Activated CD4-positive, alpha-beta T cell treated with anti-CD3 and anti-CD28 coated beads for 1 hour (primary cell): ENCODE results near the gene MAP3K10.

Experiments used
- DNase-seq: peaks from one replicate; pipeline ENCODE4 v3.0.0-alpha.2; 2020

The MAP3K10 gene

DNA sequence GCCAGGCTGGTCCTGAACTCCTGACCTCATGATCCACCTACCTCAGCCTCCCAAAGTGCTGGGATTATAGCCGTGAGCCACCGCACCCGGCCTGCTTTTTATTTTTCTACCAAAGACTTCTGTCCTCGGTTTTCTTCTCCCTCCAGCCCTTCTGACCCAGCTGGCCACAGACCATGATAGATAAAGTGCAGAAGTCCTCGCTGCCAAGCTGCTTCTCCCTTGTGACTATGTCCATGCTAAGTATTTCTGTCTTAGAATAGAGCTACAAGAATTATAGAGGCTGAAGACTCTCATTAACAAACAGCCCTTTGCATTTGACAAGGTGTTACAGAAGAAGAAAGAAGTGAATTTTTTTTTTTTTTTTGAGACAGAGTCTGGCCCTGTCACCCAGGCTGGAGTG lies 15.4 kb upstream of the MAP3K10 start:
- DNase-seq = no peak

DNA sequence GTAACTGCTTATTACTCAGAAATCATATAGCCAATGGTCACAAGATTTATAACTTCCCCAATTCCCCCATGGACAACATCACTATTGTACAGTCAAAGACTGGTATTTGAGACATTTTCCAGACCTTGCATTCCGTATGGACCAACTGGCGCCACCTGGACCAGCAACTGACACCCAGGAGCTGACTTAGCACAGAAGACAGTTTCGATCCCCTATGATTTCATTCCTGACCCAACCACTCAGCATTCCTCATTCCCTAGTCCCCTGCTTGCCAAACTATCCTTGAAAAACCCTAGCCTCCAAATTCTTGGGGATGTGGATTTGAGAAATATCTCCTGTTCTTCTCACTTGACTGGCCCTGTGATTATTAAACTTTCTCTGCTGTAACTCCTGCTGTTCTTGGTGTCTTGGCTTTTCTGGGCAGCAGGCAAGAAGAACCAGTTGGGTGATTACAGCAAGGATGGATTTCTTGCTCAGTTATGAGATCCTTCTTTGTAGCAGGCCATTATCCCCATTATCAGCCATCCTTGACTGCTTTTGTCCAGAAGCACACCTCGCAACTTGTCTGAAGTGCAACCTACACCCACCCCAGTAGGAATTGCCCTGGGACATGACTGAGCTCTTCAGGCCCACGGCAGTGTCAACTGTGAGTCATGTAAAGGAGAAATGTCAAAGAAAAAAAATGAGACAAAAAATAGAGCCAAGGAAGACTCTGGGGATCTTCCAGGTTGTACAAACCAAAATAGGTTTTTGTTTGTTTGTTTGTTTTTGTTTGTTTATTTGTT lies 13.7 kb upstream of the MAP3K10 start:
- no peak for DNase-seq

DNA sequence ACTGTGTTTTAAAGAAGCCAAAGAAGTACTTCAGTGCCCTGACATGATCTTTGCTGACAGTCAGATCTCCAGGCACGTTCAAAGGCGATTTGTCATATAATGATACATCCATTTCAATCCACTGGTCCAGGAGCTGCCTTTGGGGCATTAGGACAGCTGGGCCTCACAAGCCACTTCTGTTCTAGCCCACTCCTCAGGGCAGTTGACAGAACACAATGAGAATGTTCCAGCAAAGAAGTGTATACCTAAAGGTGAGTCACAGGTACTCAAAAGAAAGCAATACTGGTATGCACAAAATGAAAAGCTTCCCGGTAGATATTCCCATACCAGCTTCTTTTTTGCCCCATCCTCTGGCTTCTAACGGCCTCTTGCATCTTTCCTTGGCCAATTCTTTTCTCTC lies 12.5 kb upstream of the MAP3K10 start:
- no peak for DNase-seq

DNA sequence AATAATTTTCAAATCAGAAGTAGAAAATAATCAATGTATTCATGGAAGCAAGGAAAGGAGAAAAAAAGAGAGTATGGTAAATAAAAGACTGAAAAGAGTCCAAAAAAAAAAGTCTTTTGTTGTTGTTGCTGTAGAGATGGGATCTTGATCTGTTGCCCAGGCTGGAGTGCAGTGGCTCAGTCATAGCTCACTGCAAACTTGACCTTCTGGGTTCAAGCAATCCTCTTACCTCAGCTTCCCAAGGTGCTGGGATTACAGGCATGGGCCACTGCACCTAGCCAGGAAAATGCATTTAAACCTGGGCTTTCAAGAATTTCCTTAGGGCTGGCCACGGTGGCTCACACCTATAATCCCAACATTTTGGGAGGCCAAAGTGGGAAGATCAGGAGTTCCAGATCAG lies 7.0 kb upstream of the MAP3K10 start:
- no peak for DNase-seq

DNA sequence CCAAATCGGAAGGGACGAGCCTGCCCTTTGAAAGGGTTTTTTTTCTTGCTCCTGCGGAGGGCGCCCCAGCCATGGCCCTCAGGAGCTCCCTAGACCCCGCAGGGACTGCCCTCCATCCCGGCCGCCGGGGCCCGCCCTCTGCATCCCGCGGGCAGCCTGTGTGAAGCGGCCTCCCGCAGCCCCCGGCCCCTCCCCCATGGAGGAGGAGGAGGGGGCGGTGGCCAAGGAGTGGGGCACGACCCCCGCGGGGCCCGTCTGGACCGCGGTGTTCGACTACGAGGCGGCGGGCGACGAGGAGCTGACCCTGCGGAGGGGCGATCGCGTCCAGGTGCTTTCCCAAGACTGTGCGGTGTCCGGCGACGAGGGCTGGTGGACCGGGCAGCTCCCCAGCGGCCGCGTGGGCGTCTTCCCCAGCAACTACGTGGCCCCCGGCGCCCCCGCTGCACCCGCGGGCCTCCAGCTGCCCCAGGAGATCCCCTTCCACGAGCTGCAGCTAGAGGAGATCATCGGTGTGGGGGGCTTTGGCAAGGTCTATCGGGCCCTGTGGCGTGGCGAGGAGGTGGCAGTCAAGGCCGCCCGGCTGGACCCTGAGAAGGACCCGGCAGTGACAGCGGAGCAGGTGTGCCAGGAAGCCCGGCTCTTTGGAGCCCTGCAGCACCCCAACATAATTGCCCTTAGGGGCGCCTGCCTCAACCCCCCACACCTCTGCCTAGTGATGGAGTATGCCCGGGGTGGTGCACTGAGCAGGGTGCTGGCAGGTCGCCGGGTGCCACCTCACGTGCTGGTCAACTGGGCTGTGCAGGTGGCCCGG lies 815 bp downstream of the MAP3K10 start:
- no peak for DNase-seq

DNA sequence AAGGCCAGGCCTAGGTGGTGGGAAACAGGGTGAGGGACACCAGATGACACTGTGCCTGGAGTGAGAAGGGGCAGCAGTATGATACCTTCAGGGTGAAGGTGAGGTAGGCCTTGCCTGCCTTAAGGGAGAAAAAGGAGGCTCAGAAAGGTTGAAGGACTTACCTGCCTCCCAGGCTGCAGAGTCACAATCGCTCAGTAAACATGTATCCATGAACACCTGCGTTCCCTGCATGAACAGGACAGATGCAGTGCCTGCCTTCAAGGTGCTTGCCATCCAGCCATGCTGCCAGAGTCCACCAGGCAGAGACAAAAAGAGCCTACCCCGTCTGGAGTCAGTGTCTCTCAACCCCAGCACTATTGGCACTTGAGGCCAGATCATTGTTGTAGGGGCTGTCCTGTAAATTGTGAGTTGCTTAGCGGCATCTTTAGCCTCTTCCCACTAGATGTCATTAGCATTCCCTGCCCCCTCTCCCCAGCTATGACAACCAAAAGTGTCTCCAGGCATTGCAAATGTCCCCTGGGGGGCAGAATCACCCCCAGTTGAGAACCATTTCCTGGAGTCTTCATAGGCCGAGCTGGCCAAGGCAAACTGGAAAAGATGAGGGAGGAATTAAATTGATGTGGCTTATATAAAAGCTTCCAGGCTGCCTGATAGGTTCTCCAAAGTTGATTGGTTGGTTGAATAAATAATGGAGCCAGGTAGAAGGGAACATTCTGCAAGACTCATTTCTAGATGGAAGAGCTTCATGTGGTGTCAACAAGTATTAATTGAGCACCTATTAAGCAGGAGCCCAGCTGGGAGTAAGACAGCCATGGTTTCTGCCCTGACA lies 1.7 kb downstream of the MAP3K10 start:
- no peak for DNase-seq

DNA sequence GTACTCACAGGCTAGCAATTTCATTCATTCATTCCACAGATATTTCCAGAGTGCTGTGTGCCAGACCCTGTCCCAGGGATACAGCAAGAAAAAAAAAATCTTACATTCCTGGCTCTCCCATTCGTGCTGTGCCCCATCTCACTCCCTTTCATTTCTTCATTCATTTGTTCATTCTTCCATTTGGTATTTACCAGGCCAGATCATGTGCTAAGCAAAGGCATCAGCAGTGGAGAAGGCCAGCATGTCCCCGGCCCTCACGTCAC lies 2.3 kb downstream of the MAP3K10 start:
- no peak for DNase-seq

DNA sequence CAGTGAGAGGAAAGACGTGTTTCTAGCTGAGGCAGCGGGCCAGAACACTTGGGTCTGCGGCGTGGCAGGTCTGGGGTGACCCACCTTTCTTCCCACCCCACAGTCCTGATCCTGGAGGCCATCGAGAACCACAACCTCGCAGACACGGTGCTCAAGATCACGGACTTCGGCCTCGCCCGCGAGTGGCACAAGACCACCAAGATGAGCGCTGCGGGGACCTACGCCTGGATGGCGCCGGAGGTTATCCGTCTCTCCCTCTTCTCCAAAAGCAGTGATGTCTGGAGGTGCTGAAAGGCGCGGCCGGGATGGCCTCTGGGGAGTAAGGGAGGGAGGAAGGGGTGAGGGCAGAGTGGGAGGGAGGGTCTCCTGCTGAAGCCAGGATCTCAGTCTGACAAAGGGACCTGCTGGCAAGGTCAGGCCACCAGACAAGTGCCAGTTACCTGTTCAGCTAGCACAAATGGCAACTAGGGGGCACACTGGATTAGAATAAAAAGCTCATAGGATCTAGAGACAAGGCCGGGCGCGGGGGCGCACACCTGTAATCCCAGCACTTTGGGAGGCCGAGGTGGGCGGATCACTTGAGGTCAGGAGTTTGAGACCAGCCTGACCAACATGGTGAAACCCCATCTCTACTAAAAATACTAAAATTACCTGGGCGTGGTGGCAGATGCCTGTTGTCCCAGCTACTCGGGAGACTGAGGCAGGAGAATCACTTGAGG lies 7.2 kb downstream of the MAP3K10 start:
- DNase-seq = no peak

DNA sequence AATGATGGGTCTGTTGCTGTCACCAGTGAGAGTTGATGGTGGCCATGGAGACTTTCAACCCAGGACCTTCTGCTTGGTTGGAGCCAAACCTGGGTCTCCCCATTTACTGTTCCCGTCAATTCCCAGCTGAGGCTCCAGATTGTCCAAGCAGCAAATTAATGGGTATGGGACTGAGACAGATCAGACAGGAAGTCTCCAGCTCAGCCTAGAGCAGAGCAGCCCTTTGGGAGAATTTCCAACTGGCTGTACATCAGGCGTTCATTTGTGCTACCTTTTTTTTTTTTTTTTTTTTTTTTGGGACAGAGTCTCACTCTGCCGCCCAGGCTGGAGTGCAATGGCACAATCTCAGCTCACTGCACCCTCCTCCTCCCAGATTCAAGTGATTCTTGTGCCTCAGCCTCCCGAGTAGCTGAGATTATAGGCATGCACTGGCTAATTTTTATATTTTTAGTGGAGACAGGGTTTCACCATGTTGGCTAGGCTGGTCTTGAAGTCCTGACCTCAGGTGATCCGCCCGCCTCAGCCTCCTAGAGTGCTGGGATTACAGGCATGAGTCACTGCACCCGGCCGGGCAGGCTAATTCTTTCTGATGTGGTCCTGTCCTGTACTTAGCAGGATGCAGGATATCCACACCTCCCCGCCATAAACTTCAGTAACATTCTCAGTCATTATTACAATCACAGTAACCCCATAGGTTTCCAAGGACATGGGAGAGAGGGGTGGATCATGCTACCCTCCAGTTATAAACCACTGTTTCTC lies 9.3 kb downstream of the MAP3K10 start:
- no peak for DNase-seq

DNA sequence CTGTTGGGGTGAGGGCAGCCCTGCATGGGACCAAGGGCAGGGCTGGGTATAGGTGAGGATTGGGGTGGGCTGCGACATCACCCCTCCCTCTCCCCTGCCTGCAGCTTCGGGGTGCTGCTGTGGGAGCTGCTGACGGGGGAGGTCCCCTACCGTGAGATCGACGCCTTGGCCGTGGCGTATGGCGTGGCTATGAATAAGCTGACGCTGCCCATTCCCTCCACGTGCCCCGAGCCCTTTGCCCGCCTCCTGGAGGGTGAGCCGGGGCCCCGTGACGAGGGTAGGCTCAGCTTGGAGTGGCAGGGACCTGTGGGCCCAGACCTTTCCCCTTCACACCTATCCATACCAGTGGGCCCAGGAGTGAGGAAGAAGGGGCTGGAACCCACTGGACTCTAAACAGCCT lies 13.2 kb downstream of the MAP3K10 start:
- no peak for DNase-seq

DNA sequence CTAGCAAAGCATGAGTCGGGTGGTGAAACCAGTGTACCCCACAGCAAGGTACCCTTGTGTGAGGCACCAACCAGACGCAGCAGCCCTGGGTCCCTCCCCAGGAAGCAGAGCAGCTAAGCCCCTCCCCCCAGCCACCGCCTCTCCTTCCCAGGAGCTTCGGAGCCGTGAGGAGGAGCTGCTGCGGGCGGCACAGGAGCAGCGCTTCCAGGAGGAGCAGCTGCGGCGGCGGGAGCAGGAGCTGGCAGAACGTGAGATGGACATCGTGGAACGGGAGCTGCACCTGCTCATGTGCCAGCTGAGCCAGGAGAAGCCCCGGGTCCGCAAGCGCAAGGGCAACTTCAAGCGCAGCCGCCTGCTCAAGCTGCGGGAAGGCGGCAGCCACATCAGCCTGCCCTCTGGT lies 14.5 kb downstream of the MAP3K10 start:
- no peak for DNase-seq

DNA sequence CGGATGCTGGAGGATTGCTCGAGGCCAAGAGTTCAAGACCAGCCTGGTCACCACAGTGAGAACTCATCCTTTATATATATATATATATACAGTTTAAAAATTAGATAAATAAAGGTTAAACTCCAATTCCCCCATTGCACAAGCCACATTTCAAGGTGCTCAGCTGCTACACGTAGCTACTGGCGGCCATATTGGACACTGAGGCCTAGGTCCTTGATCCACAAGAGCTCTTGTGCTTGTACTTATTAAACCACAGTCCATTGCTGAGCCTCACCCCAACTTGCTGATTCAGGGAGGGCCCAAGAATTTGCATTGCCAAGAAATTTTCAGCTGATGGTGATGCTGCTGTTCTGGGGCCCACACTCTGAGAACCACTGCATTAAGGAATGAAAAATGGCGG lies 17.4 kb downstream of the MAP3K10 start:
- DNase-seq = no peak

DNA sequence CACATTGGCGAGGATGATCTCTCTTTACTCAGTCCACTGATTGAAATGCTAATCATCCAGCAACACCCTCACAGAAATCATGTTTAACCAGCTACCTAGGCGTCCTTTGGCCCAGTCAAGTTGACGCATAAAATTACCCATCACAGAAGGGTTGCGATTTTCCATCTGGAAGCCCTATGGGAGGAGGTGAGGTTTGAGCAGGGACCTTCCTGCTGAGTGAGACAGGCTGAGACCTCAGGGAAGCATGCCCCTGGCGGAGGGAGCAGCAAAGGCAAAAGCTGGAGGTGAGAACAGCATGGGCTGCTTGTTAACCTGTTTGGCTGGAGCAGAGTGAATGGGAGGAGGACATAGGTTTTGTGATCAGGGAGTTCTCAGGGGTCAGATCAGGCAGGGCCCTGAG lies 19.7 kb downstream of the MAP3K10 start:
- no peak for DNase-seq

DNA sequence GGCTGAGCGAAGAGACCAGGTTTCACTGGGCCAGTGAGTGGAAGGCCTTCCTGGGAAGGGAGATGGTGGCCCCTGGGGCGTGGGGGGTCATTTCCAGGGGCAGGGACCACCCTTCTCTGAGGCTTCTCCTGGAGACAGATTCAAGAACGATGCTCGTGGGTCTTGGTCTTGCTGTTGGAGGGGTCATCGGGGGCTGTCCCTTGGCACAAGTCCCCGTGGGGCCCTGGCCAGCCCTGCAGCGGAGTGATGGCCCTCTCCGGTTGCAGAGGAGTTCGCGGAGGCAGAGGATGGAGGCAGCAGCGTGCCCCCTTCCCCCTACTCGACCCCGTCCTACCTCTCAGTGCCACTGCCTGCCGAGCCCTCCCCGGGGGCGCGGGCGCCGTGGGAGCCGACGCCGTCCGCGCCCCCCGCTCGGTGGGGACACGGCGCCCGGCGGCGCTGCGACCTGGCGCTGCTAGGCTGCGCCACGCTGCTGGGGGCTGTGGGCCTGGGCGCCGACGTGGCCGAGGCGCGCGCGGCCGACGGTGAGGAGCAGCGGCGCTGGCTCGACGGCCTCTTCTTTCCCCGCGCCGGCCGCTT lies 22.1 kb downstream of the MAP3K10 start:
- no peak for DNase-seq

DNA sequence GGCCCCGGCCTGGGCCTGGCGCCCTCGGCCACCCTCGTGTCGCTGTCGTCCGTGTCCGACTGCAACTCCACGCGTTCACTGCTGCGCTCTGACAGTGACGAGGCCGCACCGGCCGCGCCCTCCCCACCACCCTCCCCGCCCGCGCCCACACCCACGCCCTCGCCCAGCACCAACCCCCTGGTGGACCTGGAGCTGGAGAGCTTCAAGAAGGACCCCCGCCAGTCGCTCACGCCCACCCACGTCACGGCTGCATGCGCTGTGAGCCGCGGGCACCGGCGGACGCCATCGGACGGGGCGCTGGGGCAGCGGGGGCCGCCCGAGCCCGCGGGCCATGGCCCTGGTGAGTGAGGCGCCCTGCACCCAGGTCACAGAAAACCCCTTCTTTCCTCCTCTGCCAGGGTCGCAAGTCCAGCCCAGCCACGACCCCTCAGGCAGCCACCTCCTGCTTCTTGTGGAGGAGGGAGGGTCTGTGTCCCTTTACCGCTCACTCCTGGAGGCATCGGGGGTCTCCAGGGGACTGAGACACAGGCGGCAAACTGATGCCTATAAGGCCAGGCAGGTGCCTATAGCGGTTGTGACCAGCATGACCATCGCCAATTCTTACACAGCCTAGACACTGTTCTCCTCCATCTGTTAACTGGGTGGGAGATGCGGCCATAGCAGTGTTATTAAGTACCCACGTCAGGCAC lies 22.8 kb downstream of the MAP3K10 start:
- no peak for DNase-seq

DNA sequence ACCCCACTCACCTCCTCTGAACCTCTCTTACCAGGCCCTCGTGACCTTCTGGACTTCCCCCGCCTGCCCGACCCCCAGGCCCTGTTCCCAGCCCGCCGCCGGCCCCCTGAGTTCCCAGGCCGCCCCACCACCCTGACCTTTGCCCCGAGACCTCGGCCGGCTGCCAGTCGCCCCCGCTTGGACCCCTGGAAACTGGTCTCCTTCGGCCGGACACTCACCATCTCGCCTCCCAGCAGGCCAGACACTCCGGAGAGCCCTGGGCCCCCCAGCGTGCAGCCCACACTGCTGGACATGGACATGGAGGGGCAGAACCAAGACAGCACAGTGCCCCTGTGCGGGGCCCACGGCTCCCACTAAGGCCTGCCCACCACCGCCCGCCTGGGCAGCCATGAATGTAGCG lies 23.7 kb downstream of the MAP3K10 start:
- no peak for DNase-seq

DNA sequence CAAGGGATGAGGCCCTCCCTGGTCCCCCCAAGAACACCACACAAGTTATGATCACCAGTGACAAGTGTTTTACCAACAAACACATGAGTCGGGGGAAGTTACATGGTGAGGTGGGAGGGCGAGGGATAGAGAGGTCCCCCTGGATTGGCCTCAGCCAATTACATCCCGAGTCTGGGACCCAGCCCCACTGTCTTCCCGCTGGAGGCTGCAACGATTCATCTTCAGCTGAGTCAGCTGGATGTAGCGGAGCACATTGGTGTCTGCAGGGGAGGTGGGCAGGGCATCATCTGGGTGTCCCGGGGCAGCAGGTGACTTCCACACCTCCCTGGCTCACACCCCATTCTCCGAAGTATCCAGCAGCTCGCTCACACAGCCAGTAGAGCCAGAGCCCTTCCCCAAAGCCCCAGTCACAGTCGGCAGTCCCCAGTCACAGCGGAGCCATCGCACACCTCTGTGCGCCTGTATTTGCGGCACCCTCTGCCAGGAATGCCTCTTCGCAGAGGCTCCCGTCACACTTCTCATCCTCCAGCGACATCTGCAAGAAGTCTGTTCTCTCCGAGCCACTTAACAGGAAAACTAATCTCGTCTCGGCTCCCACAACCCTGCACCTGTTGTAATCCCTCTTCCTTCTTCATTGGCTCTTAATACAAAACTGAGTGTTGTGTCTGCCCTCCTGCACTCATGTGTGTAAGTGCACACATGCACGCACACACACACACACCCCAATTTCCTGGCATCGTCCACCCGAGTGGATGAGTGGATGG lies 25.0 kb downstream of the MAP3K10 start:
- DNase-seq = no peak

DNA sequence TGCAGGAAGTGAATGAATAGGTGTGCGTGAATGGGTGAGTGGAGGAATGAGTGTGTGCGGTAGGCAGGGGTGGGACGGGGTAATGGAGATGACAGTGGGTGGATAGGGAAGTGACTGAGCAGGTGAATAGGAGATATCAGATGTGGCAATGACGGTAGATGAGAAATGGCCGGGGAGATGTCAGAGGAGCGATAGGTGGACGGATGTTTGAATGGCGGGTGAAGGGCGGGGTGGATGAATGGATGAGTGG lies 25.5 kb downstream of the MAP3K10 start:
- DNase-seq = no peak

DNA sequence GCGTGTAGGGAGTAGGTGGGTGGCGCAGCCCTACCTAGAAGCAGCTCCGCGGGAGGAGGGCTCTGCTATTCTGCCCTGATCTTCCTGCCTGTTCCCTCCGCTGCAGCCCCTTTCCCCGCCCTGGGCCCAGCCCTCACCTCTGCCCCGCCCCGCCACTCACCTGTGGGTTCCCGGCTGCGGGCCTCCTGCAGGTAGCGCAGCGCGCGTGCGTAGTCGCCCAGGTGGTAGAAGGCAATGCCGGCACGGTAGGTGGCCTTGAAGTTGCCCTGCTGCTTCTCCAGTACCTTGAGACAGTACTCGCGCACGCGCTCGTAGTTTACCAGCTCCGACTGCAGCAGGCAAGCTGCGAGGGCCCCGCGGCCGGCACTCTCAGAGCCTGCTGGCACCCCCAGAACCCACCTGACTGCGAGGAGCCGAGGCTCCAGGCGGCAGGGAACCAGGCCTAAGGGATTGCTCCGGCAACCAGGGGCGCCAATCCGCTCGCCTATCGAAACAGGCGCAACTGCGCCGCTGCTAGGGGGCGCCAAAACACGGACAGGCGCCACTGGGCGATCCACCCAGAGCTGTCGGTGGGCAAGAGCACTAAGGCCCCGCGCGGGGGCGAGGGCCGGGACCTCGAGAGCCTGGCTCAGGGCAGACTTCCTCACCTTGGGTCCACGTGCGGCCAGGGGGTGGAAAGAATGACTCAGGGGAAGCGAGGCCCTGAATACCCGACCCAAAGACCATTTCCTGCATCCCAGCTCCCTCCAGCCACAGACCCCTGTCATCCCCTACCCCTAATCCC lies 26.0 kb downstream of the MAP3K10 start:
- DNase-seq = no peak
